Caco-2 (cell line): ENCODE measurements around the gene MTPN. TPM values are rescaled to one million over a fixed set of nuclear protein-coding genes. Genes with fewer than 3 reads are reported as not detected.

Experiments used
- BruUV-seq: library from RNA; stranded (reverse); fragments of 400-500 nt; replicated peaks from 2 replicates; lab custom pipeline; 2021; lab: Mats Ljungman, UMichigan
- CTCF ChIA-PET: fragments of 300-600 bp; sonication (Branson Sonifier 250); formaldehyde crosslinking; loops from one replicate; lab custom pipeline; 2022; ENCODE audit warnings: antibody characterized with exemption; lab: Charles Lee
- POLR2A ChIA-PET: fragments of 300-600 bp; sonication (Branson Sonifier 250); formaldehyde crosslinking; loops from one replicate; lab custom pipeline; 2022; ENCODE audit warnings: antibody characterized with exemption; lab: Charles Lee
- DNase-seq, 2 experiments: peaks; one replicate each; pipeline versions ENCODE4 v3.0.0 to v3.0.0-alpha.2; 2020 to 2022
- H3K27me3 ChIP-seq: replicated peaks from 2 replicates; pipeline ENCODE4 v1.6.0; 2011; ENCODE audit warnings: low read length; ENCODE audit not compliant: control insufficient read depth, insufficient read depth
- H3K36me3 ChIP-seq: 2 replicates; pipeline ENCODE4 v1.5.1; 2011; ENCODE audit warnings: low read length; ENCODE audit not compliant: control insufficient read depth, insufficient read depth
- H3K4me1 ChIP-seq: fragments of 250-450 bp; sonication (Bioruptor Pico); 2 replicates; pipeline ENCODE4 v1.5.1; 2020; ENCODE audit warnings: mild to moderate bottlenecking
- H3K4me3 ChIP-seq: 2 replicates; pipeline ENCODE4 v1.5.1; 2011; ENCODE audit warnings: low read depth, mild to moderate bottlenecking, control low read depth, low read length
- H3K9me3 ChIP-seq: fragments of 250-450 bp; sonication (Bioruptor Pico); 2 replicates; pipeline ENCODE4 v1.5.1; 2020; ENCODE audit warnings: mild to moderate bottlenecking, moderate library complexity
- H3K27ac Mint-ChIP-seq: one replicate; pipeline ENCODE4 v1.8.0; 2022; ENCODE audit warnings: mixed read lengths; ENCODE audit not compliant: unreplicated experiment
- H3K27me3 Mint-ChIP-seq: one replicate; pipeline ENCODE4 v1.8.0; 2022; ENCODE audit warnings: mixed read lengths; ENCODE audit not compliant: insufficient read depth, unreplicated experiment
- H3K36me3 Mint-ChIP-seq: one replicate; pipeline ENCODE4 v1.8.0; 2022; ENCODE audit warnings: mild to moderate bottlenecking, mixed read lengths; ENCODE audit not compliant: insufficient read depth, unreplicated experiment
- H3K4me1 Mint-ChIP-seq: one replicate; pipeline ENCODE4 v1.8.0; 2022; ENCODE audit warnings: low read depth, mixed read lengths; ENCODE audit not compliant: unreplicated experiment
- H3K4me3 Mint-ChIP-seq: one replicate; pipeline ENCODE4 v1.8.0; 2022; ENCODE audit warnings: mild to moderate bottlenecking, moderate library complexity, mixed read lengths; ENCODE audit not compliant: unreplicated experiment
- H3K9me3 Mint-ChIP-seq: one replicate; pipeline ENCODE4 v1.8.0; 2022; ENCODE audit warnings: mixed read lengths; ENCODE audit not compliant: unreplicated experiment
- CTCF ChIP-seq, 2 experiments: fragments of 200-600 bp in 1 of 2; IDR thresholded peaks; 1 replicate in 1 of 2; 2 replicates in 1 of 2; pipeline versions ENCODE4 v1.5.1 to v1.8.0; 2011 to 2022; ENCODE audit warnings: antibody characterized with exemption in 1 of 2, control low read depth in 1 of 2, inconsistent platforms in 1 of 2, low read depth in 1 of 2, low read length in 1 of 2, mild to moderate bottlenecking in 1 of 2, moderate library complexity in 1 of 2; ENCODE audit not compliant: insufficient read depth in 1 of 2, severe bottlenecking in 1 of 2, unreplicated experiment in 1 of 2
- intact Hi-C: fragments of 100-400 bp; cut with micrococcal nuclease; formaldehyde crosslinking; loops from one replicate; pipeline ENCODE4 v1.10.0; 2022; ENCODE audit not compliant: unreplicated experiment
- total RNA-seq: library from RNA; stranded (reverse); gene quantifications from 2 replicates; pipeline ENCODE4 v1.2.3, GENCODE V29; 2022

Gene MTPN
- total RNA-seq, 1 experiment from 2014 or later, result 138 TPM

GRCh38 chr7:135959646-135960363 is 17.4 kb downstream of the MTPN start:
- no peaks in the 10 kb centered on the region for H3K27me3 ChIP-seq
- H3K27me3 Mint-ChIP-seq, result no peaks in the 10 kb centered on the region
- POLR2A ChIA-PET, result no interaction called here
- no peak overlapping the region for H3K4me3 Mint-ChIP-seq
- no peak for DNase-seq
- BruUV-seq, result no TSS peak
- intact Hi-C loops, result no loop called here
- H3K27ac Mint-ChIP-seq, result no peak overlapping the region
- no peak for TF ChIP-seq CTCF (IDR thresholded peaks at IDR 0.05; ENCODE audit: insufficient read depth in 1 of 2, low read depth in 1 of 2, low read length in 1 of 2, severe bottlenecking in 1 of 2, unreplicated experiment in 1 of 2)
- no peaks in the 10 kb centered on the region for H3K9me3 ChIP-seq
- CTCF ChIA-PET, result no interaction called here
- no peaks in the 10 kb centered on the region for H3K9me3 Mint-ChIP-seq
- H3K36me3 ChIP-seq, result no peaks in the 10 kb centered on the region; the same call in 1 of the 2 replicates
- H3K4me1 ChIP-seq, result peaks cover 10% of the 10 kb centered on the region; the same call in 1 of the 2 replicates
- no peak overlapping the region for H3K4me3 ChIP-seq
- peaks cover 6% of the 10 kb centered on the region for H3K36me3 Mint-ChIP-seq
- H3K4me1 Mint-ChIP-seq, result peaks cover 8% of the 10 kb centered on the region

GRCh38 chr7:135958173-135958572 is 19.0 kb downstream of the MTPN start:
- Mint-ChIP-seq H3K9me3 (no peaks in the 10 kb centered on the region), H3K36me3 (peaks cover 6% of the 10 kb centered on the region), H3K27me3 (no peaks in the 10 kb centered on the region), H3K27ac (no peak overlapping the region), H3K4me1 (peaks cover 9% of the 10 kb centered on the region), H3K4me3 (no peak overlapping the region)
- no peak for DNase-seq
- intact Hi-C loops, result no loop called here
- no peaks in the 10 kb centered on the region for H3K27me3 ChIP-seq
- H3K9me3 ChIP-seq, result no peaks in the 10 kb centered on the region
- H3K36me3 ChIP-seq, result no peaks in the 10 kb centered on the region; the same call in 1 of the 2 replicates
- H3K4me1 ChIP-seq, result peaks cover 7% of the 10 kb centered on the region; the same call in 1 of the 2 replicates
- BruUV-seq, result no TSS peak
- TF ChIP-seq CTCF (IDR thresholded peaks at IDR 0.05; ENCODE audit: insufficient read depth in 1 of 2, low read depth in 1 of 2, low read length in 1 of 2, severe bottlenecking in 1 of 2, unreplicated experiment in 1 of 2), result no peak
- ChIA-PET CTCF (no interaction called here), POLR2A (no interaction called here)
- H3K4me3 ChIP-seq, result no peak overlapping the region

- Histone ChIP-seq H3K4me3 (no peak overlapping the region), H3K36me3 (no peaks in the 10 kb centered on the region; the same call in 1 of the 2 replicates), H3K9me3 (no peaks in the 10 kb centered on the region), H3K4me1 (peaks cover 2% of the 10 kb centered on the region; the same call in 1 of the 2 replicates), H3K27me3 (no peaks in the 10 kb centered on the region)
- TF ChIP-seq CTCF (IDR thresholded peaks at IDR 0.05; ENCODE audit: insufficient read depth in 1 of 2, low read depth in 1 of 2, low read length in 1 of 2, severe bottlenecking in 1 of 2, unreplicated experiment in 1 of 2), result no peak
- H3K4me1 Mint-ChIP-seq, result peaks cover 9% of the 10 kb centered on the region
- no peak overlapping the region for H3K4me3 Mint-ChIP-seq
- CTCF ChIA-PET, result no interaction called here
- H3K36me3 Mint-ChIP-seq, result peaks cover 6% of the 10 kb centered on the region
- no peak for DNase-seq
- POLR2A ChIA-PET, result no interaction called here
- BruUV-seq, result no TSS peak
- H3K27ac Mint-ChIP-seq, result no peak overlapping the region
- H3K9me3 Mint-ChIP-seq, result no peaks in the 10 kb centered on the region
- intact Hi-C loops, result no loop called here
- no peaks in the 10 kb centered on the region for H3K27me3 Mint-ChIP-seq
Measured at GRCh38 chr7:135957627-135958026, 19.5 kb downstream of the MTPN start.
